SIG-M5 treated with dmso at 0.1 percent for 504 hours (cell line): ENCODE measurements around the gene AKR1C2.
"Not testable (repeated sequence)": the region's sequence is repeated elsewhere in the genome, so short reads cannot be mapped to it uniquely, and the experiment has no call there.

Experiments
- DNase-seq: peaks from one replicate; lab custom pipeline; 2025; ENCODE audit not compliant: unreplicated experiment; lab: John Stamatoyannopoulos, UW

The AKR1C2 gene

DNA sequence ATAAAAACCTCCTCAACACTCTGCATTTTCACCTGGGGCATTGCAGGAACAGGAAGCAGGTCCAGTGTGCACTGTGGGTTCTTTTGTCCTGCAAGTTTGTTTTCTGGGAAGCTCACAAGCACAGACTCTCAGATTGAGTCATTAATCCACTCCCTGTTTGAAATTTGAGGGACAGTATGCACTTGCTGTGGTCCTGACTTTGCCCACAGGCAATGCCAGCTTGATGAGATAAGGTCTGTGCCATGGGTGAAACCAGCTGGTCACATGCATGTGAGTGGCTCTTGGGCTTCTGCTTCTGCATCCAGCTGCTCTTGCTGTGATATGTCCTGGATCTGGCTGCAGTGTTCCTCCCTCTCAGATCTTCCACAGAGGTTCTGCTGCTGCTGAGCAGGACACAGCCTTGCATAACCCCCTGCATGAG is 21.8 kb upstream of the AKR1C2 start:
- DNase-seq: not testable (repeated sequence)

GRCh38 chr10:5023177-5023805 is 19.6 kb upstream of the AKR1C2 start:
- DNase-seq: no peak

DNA sequence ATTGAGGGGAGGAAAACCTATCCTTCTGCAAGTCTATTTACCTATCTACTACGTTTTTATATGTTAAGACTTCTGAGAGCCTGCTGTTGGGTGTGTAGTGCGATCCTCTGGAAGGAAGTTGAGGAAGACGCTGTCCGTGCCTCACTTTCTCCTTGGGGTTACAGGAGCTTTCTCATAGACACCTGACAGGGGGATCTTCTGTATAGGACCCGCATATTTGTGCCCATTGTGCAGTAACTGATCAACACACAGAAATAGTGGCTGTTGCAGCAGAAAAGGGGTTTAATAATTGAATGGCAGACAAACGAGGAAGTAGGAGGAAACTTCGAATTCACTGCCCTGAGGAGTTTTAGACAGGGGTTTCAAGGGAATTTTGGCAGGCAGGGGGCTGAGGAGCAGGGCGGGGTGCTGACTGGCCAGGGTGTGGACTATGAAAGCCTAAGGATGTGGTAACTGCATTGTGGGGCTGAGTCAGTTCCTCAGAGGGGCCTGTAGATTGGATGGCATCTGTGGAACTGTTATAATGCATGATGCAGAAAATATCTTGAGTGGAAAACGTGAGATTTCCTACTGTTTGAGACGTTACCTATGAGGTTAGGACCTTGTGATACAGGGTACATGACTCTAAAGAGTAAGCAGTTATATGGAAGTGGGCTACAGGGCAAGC is 18.1 kb upstream of the AKR1C2 start:
- DNase-seq: not testable (repeated sequence)

- not testable (repeated sequence) for DNase-seq
Observed at GRCh38 chr10:5019770-5020612, 16.3 kb upstream of the AKR1C2 start.

- not testable (repeated sequence) for DNase-seq
Observed at GRCh38 chr10:5018671-5019277, 15.1 kb upstream of the AKR1C2 start.

DNA sequence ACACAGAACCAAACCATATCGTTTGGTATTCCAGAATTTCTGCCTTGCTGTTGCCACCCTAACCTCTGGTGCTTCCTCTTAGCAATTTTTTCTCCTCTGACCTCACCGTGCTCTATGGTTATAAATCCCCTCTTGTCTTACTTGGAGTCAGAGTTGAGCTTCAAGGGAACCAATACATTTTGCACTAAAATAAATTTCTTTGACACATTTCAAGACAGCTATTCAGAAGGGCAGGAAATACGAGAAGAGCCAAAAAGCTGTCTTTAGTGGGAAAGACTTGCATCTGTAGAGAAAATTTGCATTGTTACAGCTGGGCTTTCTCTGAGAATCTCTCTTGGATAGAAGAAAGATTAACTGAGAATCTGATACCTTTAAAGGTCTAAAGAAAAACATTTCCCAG is 14.5 kb upstream of the AKR1C2 start:
- no peak for DNase-seq

DNA sequence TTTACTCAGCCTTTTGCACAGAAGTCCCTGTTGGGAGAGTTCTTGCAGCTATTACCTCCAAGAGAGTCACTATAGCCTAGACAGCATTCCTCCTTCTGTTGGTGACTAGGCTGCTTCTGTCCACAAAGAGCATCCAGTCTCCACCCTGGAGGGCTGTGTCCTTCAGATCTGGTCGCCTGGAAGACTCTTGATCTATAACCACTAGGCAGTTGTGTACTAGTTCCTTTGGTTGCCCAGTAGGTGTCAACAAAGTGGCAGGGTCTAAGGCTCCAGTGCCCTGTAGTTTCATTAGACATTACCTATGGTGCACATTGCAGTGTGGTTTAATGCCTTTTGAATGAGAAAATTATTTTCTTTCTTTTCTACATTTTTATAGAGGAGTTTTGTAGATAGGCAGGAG is 11.3 kb upstream of the AKR1C2 start:
- peak; percentile 12 for DNase-seq

- not testable (repeated sequence) for DNase-seq
Observed at GRCh38 chr10:5014200-5014910, 10.7 kb upstream of the AKR1C2 start.

DNA sequence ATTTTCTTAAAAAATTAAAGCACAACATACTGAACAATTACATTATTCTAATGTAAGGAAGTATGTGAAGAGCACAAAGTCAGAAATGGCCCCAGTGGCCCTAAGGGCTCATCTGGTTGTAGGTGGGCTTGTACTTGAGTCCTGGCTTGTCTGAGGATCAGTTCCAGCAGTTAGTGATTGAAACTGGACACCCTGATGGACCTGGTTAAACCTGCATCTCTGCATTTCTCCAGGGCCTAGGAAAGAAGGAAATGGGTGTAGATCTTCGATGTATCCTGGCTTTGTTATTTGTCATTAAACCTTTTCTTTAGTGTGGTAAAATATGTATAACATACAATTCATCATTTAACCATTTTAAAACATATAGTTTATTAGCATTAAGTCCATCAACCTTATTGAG is 9.7 kb upstream of the AKR1C2 start:
- DNase-seq: no peak

DNA sequence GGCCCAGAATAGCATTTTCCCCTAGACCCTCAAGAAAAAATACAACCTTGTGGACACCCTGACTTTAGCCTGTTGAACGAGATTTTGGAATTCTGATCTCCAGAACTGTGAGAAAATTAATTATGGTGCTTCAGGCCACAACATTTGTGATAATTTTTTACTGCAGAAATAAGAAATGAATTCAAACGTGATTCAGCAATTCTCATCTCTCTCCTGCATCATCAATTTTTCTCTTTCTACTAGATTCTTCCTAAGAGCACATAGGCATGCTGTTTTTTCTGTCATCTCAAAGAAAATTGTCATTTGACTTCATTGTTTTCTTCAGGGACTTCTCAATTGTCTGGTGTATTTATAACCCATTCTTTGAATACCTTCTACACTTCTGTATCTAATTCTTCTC is 8.9 kb upstream of the AKR1C2 start:
- DNase-seq: no peak

- not testable (repeated sequence) for DNase-seq
Observed at GRCh38 chr10:5011392-5011791, 7.7 kb upstream of the AKR1C2 start.

- not testable (repeated sequence) for DNase-seq
Observed at GRCh38 chr10:5010043-5010442, 6.4 kb upstream of the AKR1C2 start.

- DNase-seq: peak; percentile 28
Observed at GRCh38 chr10:5008857-5009548, 5.3 kb upstream of the AKR1C2 start.

DNA sequence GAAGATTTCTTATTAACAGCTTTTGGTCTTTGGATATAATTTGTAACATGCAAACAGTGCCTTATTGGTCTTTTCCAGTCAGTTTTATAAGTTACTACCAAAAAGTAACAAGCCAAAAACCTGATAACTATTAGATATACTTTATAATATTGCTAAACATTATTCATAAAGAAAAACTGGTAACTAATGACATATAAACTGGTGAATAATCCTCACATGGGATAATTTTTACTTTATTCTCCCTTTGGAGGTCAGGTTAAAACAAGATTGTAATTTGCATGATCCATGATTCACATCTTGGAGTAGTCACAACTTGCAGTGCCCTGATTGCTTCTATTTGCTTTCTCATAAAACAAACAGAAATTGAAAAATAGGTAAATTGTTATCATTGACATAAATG is 844 bp upstream of the AKR1C2 start:
- not testable (repeated sequence) for DNase-seq

GRCh38 chr10:5004030-5004385 is 351 bp upstream of the AKR1C2 start:
- DNase-seq: not testable (repeated sequence)

GRCh38 chr10:5002013-5002727 is 1.5 kb downstream of the AKR1C2 start:
- no peak for DNase-seq

GRCh38 chr10:4998671-4999070 is 5.0 kb downstream of the AKR1C2 start:
- no peak for DNase-seq

DNA sequence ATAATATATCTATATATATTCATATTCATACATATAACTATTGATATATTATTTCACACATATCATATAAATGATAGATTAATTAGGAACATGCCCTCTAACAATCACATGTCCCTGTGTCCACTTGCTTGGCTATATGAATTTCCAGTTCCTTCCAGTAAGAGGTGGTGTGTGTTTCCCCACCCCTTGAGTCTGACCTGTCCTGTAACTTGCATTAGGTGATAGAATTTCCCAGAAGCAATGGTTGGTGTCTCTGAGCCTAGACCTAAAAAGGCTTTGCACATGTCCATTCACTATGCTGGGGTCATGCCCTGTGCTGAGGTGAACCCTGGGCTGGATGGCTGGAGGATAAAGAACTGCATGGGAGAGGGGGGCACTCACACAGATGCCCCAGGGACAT is 9.4 kb downstream of the AKR1C2 start:
- DNase-seq: not testable (repeated sequence)

GRCh38 chr10:4992564-4992963 is 11.1 kb downstream of the AKR1C2 start:
- DNase-seq: not testable (repeated sequence)

- not testable (repeated sequence) for DNase-seq
Observed at GRCh38 chr10:4991463-4991862, 12.2 kb downstream of the AKR1C2 start.
